Measurements from ENCODE around the gene SYN1.

- TF ChIP-seq MAX (IDR thresholded peaks at IDR 0.05) (no peak), CEBPB (IDR thresholded peaks at IDR 0.05) (no peak), ZBTB7A (IDR thresholded peaks at IDR 0.05; ENCODE audit: low read depth) (no peak)
These were observed 13.0 kb upstream of the SYN1 start for GRCh38 chrX:47632666-47633065.

Data from Ishikawa (cell line).